H1 (cell line): Measurements from ENCODE around the gene CACNA1E. TPM values are rescaled to one million over a fixed set of nuclear protein-coding genes. Genes with fewer than 3 reads are reported as not detected.

Experiments
- NRF1 ChIP-seq: IDR thresholded peaks from 2 replicates; pipeline ENCODE4 v1.6.1; 2011; ENCODE audit warnings: mild to moderate bottlenecking, low read depth, low read length, improper control_type of control experiment
- PHF8 ChIP-seq: fragments of 200-600 bp; sonication (generic); conservative IDR thresholded peaks from 2 replicates; pipeline ENCODE4 v1.7.1; 2012; ENCODE audit warnings: low read depth, mild to moderate bottlenecking, inconsistent platforms, low read length, moderate library complexity
- POLR2AphosphoS5 ChIP-seq: IDR thresholded peaks from 2 replicates; pipeline ENCODE4 v1.6.1; 2011; ENCODE audit warnings: low read depth, low read length
- TAF7 ChIP-seq: optimal IDR thresholded peaks from 2 replicates; pipeline ENCODE3; 2011; ENCODE audit warnings: low read depth, mild to moderate bottlenecking, inconsistent platforms, low read length, moderate library complexity, borderline replicate concordance
- polyA plus RNA-seq, 7 experiments: library from polyadenylated mRNA; depleted of rRNA in 3 of 7; stranded (reverse) in 5 of 7; unstranded in 2 of 7; fragments of >200 nt in 5 of 7; fragments of 200-250 nt in 2 of 7; gene quantifications; 1 replicate in 5 of 7; 2 replicates in 1 of 7; 4 replicates in 1 of 7; pipeline versions ENCODE4 v1.2.1 to v1.2.3, GENCODE V29; 2011 to 2013; ENCODE audit warnings: missing spikeins in 2 of 7, mixed read lengths in 2 of 7
- total RNA-seq: library from RNA; stranded (reverse); fragmentation: NEBNext Ultra II Directional; extraction: Animal tissue kit (Norgen Biotek cat#: 25700); gene quantifications from 2 replicates; pipeline ENCODE4 v1.2.1, GENCODE V29; 2021

CACNA1E gene
- total and polyA plus RNA-seq, 2 of the 8 experiments (the other 6 are each of a cell fraction or from before 2014, with no cell fraction given) = 0.98 to 1.3 TPM

DNA sequence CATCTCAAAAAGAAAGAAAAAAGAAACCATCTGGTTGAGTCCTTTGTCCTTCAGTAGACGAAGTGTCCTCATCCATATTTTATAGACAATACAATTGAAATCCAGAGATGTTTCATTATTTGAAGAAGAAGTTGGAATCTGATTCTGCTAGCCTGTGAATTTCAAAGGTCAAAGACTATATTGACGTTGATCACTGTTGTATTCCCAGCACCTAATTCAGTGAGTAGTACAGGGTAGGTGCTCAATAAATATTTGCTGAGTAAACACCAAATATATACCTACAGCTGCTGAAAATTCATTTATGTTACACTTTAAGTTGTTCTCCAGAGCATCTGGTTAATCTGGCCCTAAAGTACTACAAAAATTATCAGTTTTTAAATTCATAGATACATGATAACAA is 135.2 kb downstream of the CACNA1E start (continued):
- TF ChIP-seq NRF1 (no peak), POLR2AphosphoS5 (no peak), TAF7 (no peak), PHF8 (no peak)
- TF ChIP-seq, all 59 proteins: peak for 0
